GM21526 (cell line): Measurements from ENCODE around the gene SLC6A15.
A peak's percentile ranks its signal among the peaks of the same experiment; 100 is the strongest.

Experiments used
- ATAC-seq: cut with Tn5 transposase; IDR thresholded peaks from one replicate; pipeline ENCODE4 v1.9.1; 2021; ENCODE audit warnings: moderate library complexity; ENCODE audit not compliant: unreplicated experiment, low FRiP score

SLC6A15 gene

GRCh38 chr12:84875241-84875640, 37.4 kb downstream of the SLC6A15 start:
- ATAC-seq = no peak

- no peak for ATAC-seq
Observed at GRCh38 chr12:84874825-84875139, 37.8 kb downstream of the SLC6A15 start.

- peak; percentile 94 for ATAC-seq
Observed at GRCh38 chr12:84874125-84874824, 38.3 kb downstream of the SLC6A15 start.

- ATAC-seq = no peak
Observed at GRCh38 chr12:84862186-84862585, 50.4 kb downstream of the SLC6A15 start.

- no peak for ATAC-seq
Observed at GRCh38 chr12:84860718-84861117, 51.9 kb downstream of the SLC6A15 start.

- no peak for ATAC-seq
Observed at GRCh38 chr12:84858796-84859195, 53.8 kb downstream of the SLC6A15 start.

GRCh38 chr12:84857525-84858208, 54.9 kb downstream of the SLC6A15 start:
- no peak for ATAC-seq

GRCh38 chr12:84856156-84856900, 56.3 kb downstream of the SLC6A15 start:
- ATAC-seq = no peak

GRCh38 chr12:84843593-84844144, 68.9 kb downstream of the SLC6A15 start:
- ATAC-seq = no peak

- peak; percentile 90 for ATAC-seq
Observed at GRCh38 chr12:84842406-84843013, 70.1 kb downstream of the SLC6A15 start.

- ATAC-seq = no peak
Observed at GRCh38 chr12:84841591-84841990, 71.0 kb downstream of the SLC6A15 start.

- no peak for ATAC-seq
Observed at GRCh38 chr12:84840356-84840755, 72.2 kb downstream of the SLC6A15 start.

- ATAC-seq = no peak
Observed at GRCh38 chr12:84826925-84827324, 85.7 kb downstream of the SLC6A15 start.

- peak; percentile 66 for ATAC-seq
Observed at GRCh38 chr12:84825149-84825548, 87.5 kb downstream of the SLC6A15 start.

- ATAC-seq = no peak
Observed at GRCh38 chr12:84822525-84822924, 90.1 kb downstream of the SLC6A15 start.

- ATAC-seq = no peak
Observed at GRCh38 chr12:84816916-84817695, 95.5 kb downstream of the SLC6A15 start.

- no peak for ATAC-seq
Observed at GRCh38 chr12:84814664-84815245, 97.8 kb downstream of the SLC6A15 start.

GRCh38 chr12:84813780-84814663, 98.6 kb downstream of the SLC6A15 start:
- no peak for ATAC-seq

- ATAC-seq = no peak
Observed at GRCh38 chr12:84811291-84811690, 101.3 kb downstream of the SLC6A15 start.
